HepG2 (cell line): ENCODE measurements around the gene ARHGAP12. TPM values are rescaled to one million over a fixed set of nuclear protein-coding genes. Genes with fewer than 3 reads are reported as not detected.
A peak's percentile ranks its signal among the peaks of the same experiment; 100 is the strongest.

Source experiments
- BCL6 ChIP-seq: IDR thresholded peaks from 2 replicates; pipeline ENCODE4 v1.6.1; 2016; ENCODE audit warnings: missing genetic modification reagents, missing compliant biosample characterization
- DNMT1 ChIP-seq: sonication (generic); formaldehyde crosslinking; IDR thresholded peaks from 2 replicates; pipeline ENCODE4 v1.5.1; 2020; ENCODE audit warnings: mild to moderate bottlenecking, missing genetic modification reagents
- DPF2 ChIP-seq: sonication (generic); formaldehyde crosslinking; IDR thresholded peaks from 2 replicates; pipeline ENCODE4 v1.4.0; 2020; ENCODE audit warnings: mild to moderate bottlenecking, low read depth, missing genetic modification reagents, borderline replicate concordance
- GABPB1 ChIP-seq: IDR thresholded peaks from 2 replicates; pipeline ENCODE4 v1.6.1; 2016; ENCODE audit warnings: mild to moderate bottlenecking, missing genetic modification reagents, moderate library complexity, missing compliant biosample characterization
- GFI1 ChIP-seq: sonication (generic); formaldehyde crosslinking; IDR thresholded peaks from 2 replicates; pipeline ENCODE4 v1.5.0; 2020; ENCODE audit warnings: missing genetic modification reagents, mild to moderate bottlenecking, borderline replicate concordance
- HMGXB3 ChIP-seq: sonication (generic); formaldehyde crosslinking; IDR thresholded peaks from 2 replicates; pipeline ENCODE4 v1.4.0; 2020; ENCODE audit warnings: missing genetic modification reagents, borderline replicate concordance
- HOXA3 ChIP-seq: sonication (generic); formaldehyde crosslinking; IDR thresholded peaks from 2 replicates; pipeline ENCODE4 v1.5.0; 2020; ENCODE audit warnings: missing genetic modification reagents
- KAT2B ChIP-seq: fragments of 150-350 bp; IDR thresholded peaks from 2 replicates; pipeline ENCODE4 v1.6.1; 2014; ENCODE audit warnings: low read depth, low read length, borderline replicate concordance
- KAT8 ChIP-seq: IDR thresholded peaks from 2 replicates; pipeline ENCODE4 v1.6.1; 2016; ENCODE audit warnings: missing genetic modification reagents, missing compliant biosample characterization
- KDM6A ChIP-seq: IDR thresholded peaks from 2 replicates; pipeline ENCODE4 v1.6.1; 2016; ENCODE audit warnings: low read depth
- LCORL ChIP-seq, 2 experiments: fragments of 450-650 bp in 1 of 2; sonication (generic) in 1 of 2; formaldehyde crosslinking in 1 of 2; IDR thresholded peaks; 2 replicates each; pipeline versions ENCODE4 v1.5.0 to v1.6.1; 2017 to 2020; ENCODE audit warnings: antibody characterized with exemption in 1 of 2, missing genetic modification reagents in 1 of 2
- MIXL1 ChIP-seq: IDR thresholded peaks from 2 replicates; pipeline ENCODE4 v1.6.1; 2016
- MXI1 ChIP-seq: IDR thresholded peaks from 3 replicates; pipeline ENCODE4 v1.6.1; 2012; ENCODE audit warnings: low read depth, low read length, inconsistent platforms, borderline replicate concordance
- PPARG ChIP-seq: conservative IDR thresholded peaks from 2 replicates; pipeline ENCODE4 v1.6.1; 2016; ENCODE audit warnings: missing biosample characterization, missing genetic modification reagents
- SALL1 ChIP-seq: sonication (generic); formaldehyde crosslinking; IDR thresholded peaks from 2 replicates; pipeline ENCODE4 v1.8.0; 2022; ENCODE audit warnings: mild to moderate bottlenecking, missing genetic modification reagents
- SAP130 ChIP-seq: IDR thresholded peaks from 2 replicates; pipeline ENCODE4 v1.6.1; 2016; ENCODE audit warnings: low read depth
- TBP ChIP-seq: sonication (generic); formaldehyde crosslinking; IDR thresholded peaks from 2 replicates; pipeline ENCODE4 v1.5.0; 2020; ENCODE audit warnings: missing genetic modification reagents
- ZBTB39 ChIP-seq: sonication (generic); formaldehyde crosslinking; IDR thresholded peaks from 2 replicates; pipeline ENCODE4 v1.5.0; 2020; ENCODE audit warnings: missing genetic modification reagents
- ZKSCAN8 ChIP-seq: IDR thresholded peaks from 2 replicates; pipeline ENCODE4 v1.6.1; 2016; ENCODE audit warnings: borderline replicate concordance, missing genetic modification reagents, missing compliant biosample characterization
- ZNF317 ChIP-seq: sonication (generic); formaldehyde crosslinking; IDR thresholded peaks from 2 replicates; pipeline ENCODE4 v1.5.0; 2020; ENCODE audit warnings: mild to moderate bottlenecking, missing genetic modification reagents
- ZNF362 ChIP-seq: sonication (generic); formaldehyde crosslinking; IDR thresholded peaks from 2 replicates; pipeline ENCODE4 v1.4.0; 2020; ENCODE audit warnings: missing genetic modification reagents, mild to moderate bottlenecking, borderline replicate concordance
- ZNF44 ChIP-seq: sonication (generic); formaldehyde crosslinking; IDR thresholded peaks from 2 replicates; pipeline ENCODE4 v1.5.1; 2020; ENCODE audit warnings: mild to moderate bottlenecking, missing genetic modification reagents
- polyA plus RNA-seq, 8 experiments: library from polyadenylated mRNA; depleted of rRNA in 3 of 8; stranded (reverse) in 7 of 8; unstranded in 1 of 8; fragments of >200 nt; fragmentation: Illumina TruSeq in 4 of 8; extraction: Trizol in 4 of 8; gene quantifications; 2 replicates each; pipeline versions ENCODE4 v1.2.1 to v1.2.3, GENCODE V29; 2011 to 2016; ENCODE audit warnings: low read depth in 4 of 8, missing spikeins in 1 of 8, mixed read lengths in 1 of 8; ENCODE audit not compliant: insufficient read depth in 1 of 8
- total RNA-seq, 5 experiments: library from RNA; depleted of rRNA; stranded (reverse); fragments of >200 nt; fragmentation: Illumina TruSeq; extraction: Trizol; gene quantifications; 2 replicates each; pipeline ENCODE4 v1.2.3, GENCODE V29; 2016; ENCODE audit warnings: low read depth in 1 of 5

The ARHGAP12 gene
- total and polyA plus RNA-seq, 2 of the 13 experiments (the other 11 are each of a cell fraction or from before 2014, with no cell fraction given) = 25.0 to 54.6 TPM

- TF ChIP-seq LCORL (IDR thresholded peaks at IDR 0.05) = peak; percentile 92
- TF ChIP-seq LCORL (CRISPR knock-in tag; IDR thresholded peaks at IDR 0.05) = peak; percentile 76; the same call in 1 of the 2 replicates
- no peak for TF ChIP-seq HMGXB3 (CRISPR knock-in tag)
- TF ChIP-seq ZKSCAN8 (CRISPR knock-in tag) = peak; percentile 49; the same call in 1 of the 2 replicates
- TF ChIP-seq GFI1 (CRISPR knock-in tag) = peak; percentile 98
- peak; percentile 86 for TF ChIP-seq SALL1 (CRISPR knock-in tag)
- no peak for TF ChIP-seq ZNF44 (CRISPR knock-in tag)
- no peak for TF ChIP-seq KDM6A (CRISPR knock-in tag)
- TF ChIP-seq GABPB1 (CRISPR knock-in tag) = peak; percentile 32; the same call in 1 of the 2 replicates
- TF ChIP-seq MIXL1 (CRISPR knock-in tag) = peak; percentile 57
- 0 out of 2 replicates have a peak, but pooled peaks have one; percentile 54 for TF ChIP-seq KAT8 (CRISPR knock-in tag)
- TF ChIP-seq ZBTB39 (CRISPR knock-in tag) = no peak
- peak; percentile 60 for TF ChIP-seq DPF2 (CRISPR knock-in tag)
- TF ChIP-seq ZNF362 = peak; percentile 90
- TF ChIP-seq HOXA3 (CRISPR knock-in tag) = peak; percentile 47; the same call in 1 of the 2 replicates
- no peak for TF ChIP-seq ZNF317 (CRISPR knock-in tag)
- no peak for TF ChIP-seq TBP (CRISPR knock-in tag)
- peak; percentile 33; the same call in 1 of the 3 replicates for TF ChIP-seq MXI1
- peak; percentile 73 for TF ChIP-seq SAP130 (CRISPR knock-in tag)
- peak; percentile 99 for TF ChIP-seq PPARG
- peak; percentile 54; the same call in 1 of the 2 replicates for TF ChIP-seq BCL6 (CRISPR knock-in tag)
- TF ChIP-seq KAT2B = peak; percentile 61; the same call in 1 of the 2 replicates
- no peak for TF ChIP-seq DNMT1
Observed at GRCh38 chr10:31940839-31941653, 12.4 kb upstream of the ARHGAP12 start (continued).
